GM18951 (cell line): ENCODE data around the gene CCDC158.
"Not testable (repeated sequence)": the region's sequence is repeated elsewhere in the genome, so short reads cannot be mapped to it uniquely, and the experiment has no call there.

ENCODE experiments used
- POLR2A ChIP-seq: IDR thresholded peaks from 4 replicates; pipeline ENCODE4 v1.6.1; 2011; ENCODE audit warnings: mild to moderate bottlenecking; ENCODE audit not compliant: insufficient read length, insufficient read depth; ENCODE audit errors: extremely low read depth
- in situ Hi-C: fragments of 300-500 bp; cut with MboI; formaldehyde crosslinking; loops from one replicate; pipeline ENCODE4 v1.12.0; 2022; ENCODE audit warnings: low sequenced_read_pairs, mixed read lengths, inconsistent platforms; ENCODE audit not compliant: unreplicated experiment

CCDC158 gene

GRCh38 chr4:76366737-76367136, 54.2 kb downstream of the CCDC158 start:
- TF ChIP-seq POLR2A: no peak
- in situ Hi-C loops: no loop called here

- TF ChIP-seq POLR2A: no peak
- in situ Hi-C loops: no loop called here
These were observed 55.3 kb downstream of the CCDC158 start for GRCh38 chr4:76365636-76366035.

- no peak for TF ChIP-seq POLR2A
- in situ Hi-C loops: no loop called here
These were observed 56.2 kb downstream of the CCDC158 start for GRCh38 chr4:76364763-76365162.

- TF ChIP-seq POLR2A: no peak
- in situ Hi-C loops: no loop called here
These were observed 57.2 kb downstream of the CCDC158 start for GRCh38 chr4:76363556-76364290.

GRCh38 chr4:76361689-76362412, 59.1 kb downstream of the CCDC158 start:
- in situ Hi-C loops: no loop called here
- TF ChIP-seq POLR2A: no peak

GRCh38 chr4:76359881-76360466, 61.0 kb downstream of the CCDC158 start:
- in situ Hi-C loops: not testable (repeated sequence)

DNA sequence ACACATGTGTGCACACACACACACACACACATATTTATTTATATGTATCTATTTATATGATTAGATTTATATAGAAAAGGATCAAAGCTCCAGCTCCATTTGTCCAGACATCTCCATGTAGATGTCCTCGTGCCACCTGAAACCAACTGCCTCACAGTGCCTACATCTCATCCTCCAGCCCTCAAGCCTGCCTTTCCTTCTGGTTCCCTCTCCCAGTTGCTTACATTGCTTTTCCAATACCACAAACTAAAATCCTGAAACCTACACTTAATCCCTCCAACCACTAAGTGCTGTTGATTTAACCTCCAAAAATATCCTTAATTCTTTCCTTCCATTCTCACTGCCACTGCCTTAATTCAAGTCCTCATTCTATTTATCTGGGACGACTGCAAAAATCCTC, 63.0 kb downstream of the CCDC158 start:
- in situ Hi-C loops: no loop called here
- no peak for TF ChIP-seq POLR2A

- TF ChIP-seq POLR2A: no peak
- in situ Hi-C loops: no loop called here
These were observed 66.1 kb downstream of the CCDC158 start for GRCh38 chr4:76354517-76355473.

DNA sequence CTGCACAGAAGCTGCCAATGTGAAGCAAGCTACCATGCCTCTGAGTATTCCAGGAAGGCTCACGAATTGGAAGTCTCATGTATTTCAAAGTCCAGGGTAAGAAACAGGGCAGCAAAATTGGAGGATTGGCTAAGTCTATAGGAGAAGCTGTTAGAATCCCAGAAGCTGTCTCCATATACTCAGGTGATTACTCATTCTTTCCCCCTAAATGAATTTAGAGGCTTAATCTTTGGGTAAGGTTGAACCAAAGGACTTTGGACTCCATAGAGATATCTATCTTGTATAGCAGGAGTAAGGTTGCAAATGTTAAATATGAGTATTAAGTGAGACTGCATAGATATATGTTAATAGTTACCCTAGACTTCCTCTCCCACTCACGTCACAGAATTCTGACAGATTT, 78.1 kb downstream of the CCDC158 start:
- in situ Hi-C loops: no loop called here
- no peak for TF ChIP-seq POLR2A

DNA sequence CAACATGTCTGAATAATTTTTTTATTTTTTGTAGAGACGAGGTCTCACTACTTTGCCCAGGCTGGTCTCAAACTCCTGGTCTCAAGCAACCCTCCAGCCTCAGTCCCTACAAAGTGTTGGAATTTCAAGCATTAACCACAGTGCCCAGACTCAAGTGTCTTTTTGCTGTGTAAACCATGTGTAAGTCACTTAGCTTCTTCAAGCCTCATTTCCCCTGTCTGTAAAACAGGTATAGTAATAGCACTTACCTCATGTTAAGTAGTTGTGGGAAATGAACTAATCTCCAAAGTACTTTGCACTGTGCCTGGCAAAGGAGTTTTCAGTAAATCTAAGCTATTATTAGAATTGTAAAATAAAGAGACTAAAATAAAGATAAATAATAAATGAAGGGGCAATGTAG, 78.8 kb downstream of the CCDC158 start:
- in situ Hi-C loops: no loop called here
- no peak for TF ChIP-seq POLR2A

DNA sequence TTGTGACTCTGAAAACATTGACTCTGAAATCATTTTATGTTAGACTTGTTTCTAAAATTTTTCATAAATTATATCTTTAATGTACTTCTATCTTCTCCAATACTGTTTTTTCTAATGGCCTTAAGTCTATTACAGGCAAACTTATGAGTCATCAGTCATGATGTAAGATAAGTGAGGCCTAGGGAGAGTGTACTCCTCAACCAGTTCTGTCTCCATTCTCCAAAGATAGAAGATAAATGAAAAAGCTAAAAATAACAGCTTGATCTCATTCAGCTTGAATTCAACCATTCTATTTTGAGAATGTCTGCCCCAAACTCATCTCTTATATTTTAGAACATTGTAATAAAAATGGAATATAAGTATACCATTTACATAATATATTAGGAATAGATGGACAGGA, 79.9 kb downstream of the CCDC158 start:
- in situ Hi-C loops: no loop called here
- TF ChIP-seq POLR2A: no peak

- TF ChIP-seq POLR2A: no peak
- in situ Hi-C loops: no loop called here
These were observed 81.6 kb downstream of the CCDC158 start for GRCh38 chr4:76339364-76339763.

GRCh38 chr4:76334885-76335284, 86.1 kb downstream of the CCDC158 start:
- in situ Hi-C loops: no loop called here
- TF ChIP-seq POLR2A: no peak

- TF ChIP-seq POLR2A: no peak
- in situ Hi-C loops: no loop called here
These were observed 94.4 kb downstream of the CCDC158 start for GRCh38 chr4:76326515-76326914.
